Tibial artery (tissue), 4 donors: ENCODE results near the gene FZR1.

ENCODE experiments used
- DNase-seq, 2 donors: peaks; one replicate each; pipeline ENCODE4 v3.0.0-alpha.2; 2019
- H3K27ac ChIP-seq, 2 donors: fragments of 200-600 bp; sonication (generic) in 1 of 2; 1 replicate in 1 of 2; 2 replicates in 1 of 2; pipeline ENCODE4 v1.5.1; 2018 to 2019; ENCODE audit warnings: mild to moderate bottlenecking in 1 of 2
- H3K27me3 ChIP-seq, 2 donors: fragments of 200-600 bp; sonication (generic) in 1 of 2; one replicate each; pipeline versions ENCODE4 v1.5.1 to v1.6.0; 2016 to 2019
- H3K36me3 ChIP-seq, 3 donors: fragments of 200-600 bp; sonication (generic) in 2 of 3; one replicate each; pipeline ENCODE4 v1.5.1; 2016 to 2019; ENCODE audit warnings: mild to moderate bottlenecking in 2 of 3
- H3K4me1 ChIP-seq, 4 donors: fragments of 200-600 bp; sonication (generic) in 2 of 4; 1 replicate in 3 of 4; 2 replicates in 1 of 4; pipeline ENCODE4 v1.5.1; 2016 to 2019
- H3K4me3 ChIP-seq, 2 donors: fragments of 200-600 bp; sonication (generic) in 1 of 2; 1 replicate in 1 of 2; 2 replicates in 1 of 2; pipeline ENCODE4 v1.5.1; 2018 to 2019; ENCODE audit warnings: mild to moderate bottlenecking in 2 of 2
- H3K9me3 ChIP-seq, 3 donors: fragments of 200-600 bp; sonication (generic) in 1 of 3; one replicate each; pipeline ENCODE4 v1.5.1; 2016 to 2019
- intact Hi-C: fragments of 100-400 bp; cut with DNase I; formaldehyde crosslinking; loops from one replicate; pipeline ENCODE4 v1.15.0; 2023; ENCODE audit warnings: low total_unique reads
- TF ChIP-seq, protein P1 (sequence below), 2 experiments: fragments of 200-600 bp in 1 of 2; fragments of 450-650 bp in 1 of 2; IDR thresholded peaks; one replicate each; pipeline ENCODE4 v1.5.1; 2017 to 2019; ENCODE audit warnings: antibody characterized with exemption in 2 of 2, mild to moderate bottlenecking in 1 of 2, moderate library complexity in 1 of 2

FZR1 gene

DNA sequence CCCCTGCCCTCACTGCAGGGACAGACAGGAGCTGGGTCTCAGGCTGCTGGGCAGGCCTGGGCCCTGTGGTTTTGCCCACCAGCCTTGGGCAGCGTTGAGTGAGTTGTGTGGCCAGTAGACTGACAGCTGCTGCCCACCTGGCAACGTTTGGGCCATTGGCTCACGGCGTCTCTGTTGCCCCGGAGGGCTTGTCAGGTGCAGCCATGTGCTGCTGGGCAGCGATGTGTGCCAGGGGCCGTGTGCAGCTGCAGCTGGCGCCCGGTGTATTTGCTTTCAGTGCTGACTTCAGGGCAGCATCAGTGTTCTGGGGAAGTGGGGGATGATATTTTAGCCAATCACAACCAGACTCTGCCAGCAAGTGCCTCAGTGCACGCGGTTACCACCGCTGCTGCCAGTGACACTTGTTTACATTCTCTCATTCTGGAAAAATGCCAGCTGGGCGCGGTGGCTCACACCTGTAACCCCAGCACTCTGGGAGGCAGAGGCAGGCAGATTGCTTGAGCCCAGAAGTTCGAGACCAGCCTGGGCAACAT is 10.6 kb downstream of the FZR1 start:
- H3K4me3 ChIP-seq: no peak overlapping the region
- no peaks in the 10 kb centered on the region for H3K27me3 ChIP-seq
- intact Hi-C loops: no loop called here
- no peak for DNase-seq
- H3K9me3 ChIP-seq: no peaks in the 10 kb centered on the region
- no peak overlapping the region for H3K27ac ChIP-seq
- H3K36me3 ChIP-seq: peaks cover 0 to 30% (median 4%) of the 10 kb centered on the region in 3 donors
- TF ChIP-seq, protein P1, sequence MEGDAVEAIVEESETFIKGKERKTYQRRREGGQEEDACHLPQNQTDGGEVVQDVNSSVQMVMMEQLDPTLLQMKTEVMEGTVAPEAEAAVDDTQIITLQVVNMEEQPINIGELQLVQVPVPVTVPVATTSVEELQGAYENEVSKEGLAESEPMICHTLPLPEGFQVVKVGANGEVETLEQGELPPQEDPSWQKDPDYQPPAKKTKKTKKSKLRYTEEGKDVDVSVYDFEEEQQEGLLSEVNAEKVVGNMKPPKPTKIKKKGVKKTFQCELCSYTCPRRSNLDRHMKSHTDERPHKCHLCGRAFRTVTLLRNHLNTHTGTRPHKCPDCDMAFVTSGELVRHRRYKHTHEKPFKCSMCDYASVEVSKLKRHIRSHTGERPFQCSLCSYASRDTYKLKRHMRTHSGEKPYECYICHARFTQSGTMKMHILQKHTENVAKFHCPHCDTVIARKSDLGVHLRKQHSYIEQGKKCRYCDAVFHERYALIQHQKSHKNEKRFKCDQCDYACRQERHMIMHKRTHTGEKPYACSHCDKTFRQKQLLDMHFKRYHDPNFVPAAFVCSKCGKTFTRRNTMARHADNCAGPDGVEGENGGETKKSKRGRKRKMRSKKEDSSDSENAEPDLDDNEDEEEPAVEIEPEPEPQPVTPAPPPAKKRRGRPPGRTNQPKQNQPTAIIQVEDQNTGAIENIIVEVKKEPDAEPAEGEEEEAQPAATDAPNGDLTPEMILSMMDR (IDR thresholded peaks at IDR 0.05): no peak
- H3K4me1 ChIP-seq: peaks cover 0 to 34% (median 12%) of the 10 kb centered on the region in 4 donors

- TF ChIP-seq, protein P1 (IDR thresholded peaks at IDR 0.05): no peak
- Histone ChIP-seq H3K4me3 (no peak overlapping the region), H3K27ac (no peak overlapping the region), H3K27me3 (no peaks in the 10 kb centered on the region), H3K9me3 (no peaks in the 10 kb centered on the region), H3K4me1 (peaks cover 0 to 30% (median 10%) of the 10 kb centered on the region in 4 donors), H3K36me3 (peaks cover 0 to 38% (median 5%) of the 10 kb centered on the region in 3 donors)
- DNase-seq: no peak
- intact Hi-C loops: no loop called here
Observed at GRCh38 chr19:3517638-3518037, 11.5 kb downstream of the FZR1 start.

DNA sequence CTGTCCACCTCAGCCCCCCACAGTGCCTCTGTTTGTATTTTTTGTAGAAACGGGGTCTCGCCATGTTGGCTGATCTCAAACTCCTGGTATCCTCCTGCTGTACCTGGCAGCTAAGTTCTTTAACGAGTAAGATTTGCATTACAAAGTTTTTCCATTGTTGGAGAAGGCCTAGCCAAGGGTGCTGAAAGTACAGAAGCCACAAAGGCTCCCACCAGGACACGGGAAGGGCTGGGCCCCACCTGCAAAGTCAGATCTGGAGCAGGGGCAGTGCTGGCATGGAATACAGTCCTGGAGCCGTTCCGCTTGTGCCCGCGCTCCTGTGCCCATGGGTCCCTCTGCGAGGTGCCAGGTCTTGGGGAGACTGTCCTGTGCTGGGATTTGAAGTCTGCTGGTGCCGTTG is 12.1 kb downstream of the FZR1 start:
- intact Hi-C loops: no loop called here
- Histone ChIP-seq H3K9me3 (no peaks in the 10 kb centered on the region), H3K27ac (no peak overlapping the region), H3K36me3 (peaks cover 4 to 44% (median 11%) of the 10 kb centered on the region in 3 donors), H3K4me3 (no peak overlapping the region), H3K27me3 (no peaks in the 10 kb centered on the region), H3K4me1 (peaks cover 0 to 23% (median 6%) of the 10 kb centered on the region in 4 donors)
- TF ChIP-seq, protein P1 (IDR thresholded peaks at IDR 0.05): no peak
- no peak for DNase-seq

- Histone ChIP-seq H3K4me1 (peaks cover 0 to 19% (median 5%) of the 10 kb centered on the region in 4 donors), H3K27ac (no peak overlapping the region), H3K9me3 (no peaks in the 10 kb centered on the region), H3K4me3 (no peak overlapping the region), H3K27me3 (no peaks in the 10 kb centered on the region), H3K36me3 (peaks cover 8 to 48% (median 15%) of the 10 kb centered on the region in 3 donors)
- TF ChIP-seq, protein P1 (IDR thresholded peaks at IDR 0.05): no peak
- intact Hi-C loops: no loop called here
- DNase-seq: no peak
Observed at GRCh38 chr19:3518659-3519058, 12.5 kb downstream of the FZR1 start.

GRCh38 chr19:3519126-3519525 is 13.0 kb downstream of the FZR1 start:
- intact Hi-C loops: no loop called here
- H3K36me3 ChIP-seq: peaks cover 11 to 53% (median 20%) of the 10 kb centered on the region in 3 donors

More at GRCh38 chr19:3519126-3519525, 13.0 kb downstream of the FZR1 start:
- H3K4me1 ChIP-seq: peaks cover 0 to 19% (median 5%) of the 10 kb centered on the region in 4 donors
- H3K4me3 ChIP-seq: no peak overlapping the region
- no peaks in the 10 kb centered on the region for H3K9me3 ChIP-seq
- H3K27me3 ChIP-seq: no peaks in the 10 kb centered on the region
- no peak overlapping the region for H3K27ac ChIP-seq
- no peak for DNase-seq
- TF ChIP-seq, protein P1 (IDR thresholded peaks at IDR 0.05): no peak
